GM19452 (cell line): ENCODE results near the gene ALOX12.
"Not testable (repeated sequence)": the region's sequence is repeated elsewhere in the genome, so short reads cannot be mapped to it uniquely, and the experiment has no call there.

Experiments
- ATAC-seq: cut with Tn5 transposase; IDR thresholded peaks from one replicate; pipeline ENCODE4 v1.9.1; 2021; ENCODE audit not compliant: unreplicated experiment

The ALOX12 gene

GRCh38 chr17:6995500-6996255, at the start of gene ALOX12:
Gene ALOX12 (plus strand): TSS chr17:6996049. CDS start chr17:6996118, 69 bp downstream.
- no peak for ATAC-seq

GRCh38 chr17:6947745-6948144, 48.1 kb upstream of the ALOX12 start:
- ATAC-seq: no peak

- ATAC-seq: no peak
Observed at GRCh38 chr17:6948562-6948961, 47.3 kb upstream of the ALOX12 start.

- no peak for ATAC-seq
Observed at GRCh38 chr17:6948976-6949375, 46.9 kb upstream of the ALOX12 start.

GRCh38 chr17:6950938-6951337, 44.9 kb upstream of the ALOX12 start:
- ATAC-seq: not testable (repeated sequence)

GRCh38 chr17:6953689-6954088, 42.2 kb upstream of the ALOX12 start:
- no peak for ATAC-seq

- no peak for ATAC-seq
Observed at GRCh38 chr17:6959700-6960099, 36.1 kb upstream of the ALOX12 start.

GRCh38 chr17:6969323-6969726, 26.5 kb upstream of the ALOX12 start:
- no peak for ATAC-seq

- no peak for ATAC-seq
Observed at GRCh38 chr17:6970992-6971391, 24.9 kb upstream of the ALOX12 start.

GRCh38 chr17:6979440-6979839, 16.4 kb upstream of the ALOX12 start:
- not testable (repeated sequence) for ATAC-seq

- ATAC-seq: no peak
Observed at GRCh38 chr17:6981426-6981825, 14.4 kb upstream of the ALOX12 start.

- no peak for ATAC-seq
Observed at GRCh38 chr17:6985266-6985665, 10.6 kb upstream of the ALOX12 start.

- no peak for ATAC-seq
Observed at GRCh38 chr17:6986676-6987075, 9.2 kb upstream of the ALOX12 start.

- ATAC-seq: no peak
Observed at GRCh38 chr17:6989779-6990178, 6.1 kb upstream of the ALOX12 start.

GRCh38 chr17:6993613-6994056, 2.2 kb upstream of the ALOX12 start:
- ATAC-seq: not testable (repeated sequence)

GRCh38 chr17:6994118-6994598, 1.7 kb upstream of the ALOX12 start:
- no peak for ATAC-seq

GRCh38 chr17:6994666-6995256, 1.1 kb upstream of the ALOX12 start:
- ATAC-seq: no peak

- ATAC-seq: no peak
Observed at GRCh38 chr17:6996256-6997011, 585 bp downstream of the ALOX12 start.

- no peak for ATAC-seq
Observed at GRCh38 chr17:6997171-6997570, 1.3 kb downstream of the ALOX12 start.

GRCh38 chr17:6998855-6999508, 3.1 kb downstream of the ALOX12 start:
- no peak for ATAC-seq

- ATAC-seq: no peak
Observed at GRCh38 chr17:7001318-7001961, 5.6 kb downstream of the ALOX12 start.
